Immature natural killer cell (primary cell): ENCODE measurements around the gene NTN1. TPM values are rescaled to one million over a fixed set of nuclear protein-coding genes. Genes with fewer than 3 reads are reported as not detected.
A peak's percentile ranks its signal among the peaks of the same experiment; 100 is the strongest.

Source experiments
- DNase-seq, 3 donors: peaks; one replicate each; pipeline ENCODE4 v3.0.0; 2022; ENCODE audit warnings: mixed read lengths in 1 of 3
- H3K27ac Mint-ChIP-seq, 6 donors: one replicate each; pipeline ENCODE4 v1.8.0; 2020; ENCODE audit warnings: mixed read lengths in 6 of 6, mild to moderate bottlenecking in 5 of 6, inconsistent platforms in 4 of 6, moderate library complexity in 3 of 6
- H3K27me3 Mint-ChIP-seq, 3 donors: one replicate each; pipeline ENCODE4 v1.8.0; 2020 to 2021; ENCODE audit warnings: low read depth in 3 of 3, mild to moderate bottlenecking in 3 of 3, mixed read lengths in 3 of 3, moderate library complexity in 3 of 3, inconsistent platforms in 1 of 3
- H3K36me3 Mint-ChIP-seq, 3 donors: one replicate each; pipeline ENCODE4 v1.8.0; 2020; ENCODE audit warnings: mixed read lengths in 3 of 3, inconsistent platforms in 2 of 3, mild to moderate bottlenecking in 2 of 3
- H3K4me1 Mint-ChIP-seq, 2 donors: one replicate each; pipeline ENCODE4 v1.8.0; 2020; ENCODE audit warnings: inconsistent platforms in 2 of 2, mild to moderate bottlenecking in 2 of 2, mixed read lengths in 2 of 2, moderate library complexity in 1 of 2
- H3K4me3 Mint-ChIP-seq, 5 donors: one replicate each; pipeline ENCODE4 v1.8.0; 2020; ENCODE audit warnings: mild to moderate bottlenecking in 5 of 5, mixed read lengths in 5 of 5, inconsistent platforms in 3 of 5, moderate library complexity in 3 of 5
- H3K9me3 Mint-ChIP-seq, 6 donors: one replicate each; pipeline ENCODE4 v1.8.0; 2020; ENCODE audit warnings: mild to moderate bottlenecking in 6 of 6, mixed read lengths in 6 of 6, inconsistent platforms in 4 of 6, moderate library complexity in 3 of 6
- polyA plus RNA-seq, 3 donors: library from polyadenylated mRNA; unstranded; fragments of 300-500 nt; fragmentation: Illumina TruSeq; gene quantifications; one replicate each; pipeline ENCODE4 v1.2.3, GENCODE V29; 2021

The NTN1 gene
- polyA plus RNA-seq, 3 donors from 2014 or later: not detected

DNA sequence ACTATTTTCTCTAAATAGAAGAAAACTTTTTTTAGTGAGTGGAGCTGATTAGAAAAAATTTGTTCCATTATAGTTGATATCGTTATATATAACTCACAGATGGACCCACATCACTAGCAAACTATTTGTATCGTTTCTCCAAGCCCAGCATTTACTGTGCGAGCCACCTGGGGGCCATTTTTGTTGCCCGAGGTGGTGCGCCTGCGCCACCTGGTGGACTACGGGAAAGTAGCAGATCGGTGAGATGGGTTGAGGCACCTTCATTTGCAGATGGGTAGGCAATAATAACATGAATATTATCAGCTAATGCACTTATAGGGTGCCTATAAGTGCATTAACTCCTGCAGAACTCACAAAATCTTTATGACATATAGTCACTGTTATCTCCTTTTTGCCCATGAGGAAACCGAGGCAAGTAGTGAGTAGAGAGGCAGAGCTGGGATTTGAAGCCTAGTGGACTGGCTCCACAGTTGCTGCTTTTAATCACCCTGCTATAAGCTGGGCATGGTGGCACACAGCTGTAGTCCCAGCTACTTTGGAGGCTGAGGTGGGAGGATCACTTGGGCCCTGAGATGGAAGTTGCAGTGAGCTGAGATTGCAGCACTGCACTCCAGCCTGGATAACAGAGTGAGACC lies 23.2 kb upstream of the NTN1 start:
- Mint-ChIP-seq H3K4me1 (peaks cover 7 to 11% of the 10 kb centered on the region in 2 donors), H3K36me3 (no peaks in the 10 kb centered on the region), H3K27me3 (peaks cover 8 to 27% (median 19%) of the 10 kb centered on the region in 3 donors), H3K9me3 (no peaks in the 10 kb centered on the region), H3K27ac (no peak overlapping the region), H3K4me3 (no peak overlapping the region)
- peak; percentile 66 to 78 (median 74) for DNase-seq

DNA sequence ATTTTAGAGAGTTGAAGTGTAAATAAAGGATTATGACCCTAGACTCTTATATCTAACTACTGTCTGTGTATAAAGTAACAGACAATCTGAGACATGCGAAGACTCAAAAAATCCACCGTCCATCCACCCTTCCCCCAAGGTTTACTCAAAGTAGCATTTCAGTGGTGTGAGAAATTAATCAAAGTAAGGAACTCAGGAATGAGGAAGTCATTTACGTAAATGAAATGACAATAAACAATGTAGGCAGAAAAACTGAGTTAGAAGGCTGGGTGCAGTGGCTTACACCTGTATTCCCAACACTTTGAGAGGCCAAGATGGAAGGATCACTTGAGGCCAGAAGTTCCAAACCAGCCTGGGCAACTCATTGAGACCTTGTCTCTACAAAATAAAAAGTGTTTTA lies 19.8 kb upstream of the NTN1 start:
- Mint-ChIP-seq H3K27me3 (peaks cover 15 to 30% (median 27%) of the 10 kb centered on the region in 3 donors), H3K9me3 (no peaks in the 10 kb centered on the region), H3K36me3 (no peaks in the 10 kb centered on the region), H3K27ac (no peak overlapping the region), H3K4me3 (peak overlapping the region in 3 of 5 donors; percentile 5 to 41 (median 40)), H3K4me1 (peaks cover 7 to 13% of the 10 kb centered on the region in 2 donors)
- no peak for DNase-seq

- H3K4me1 Mint-ChIP-seq: peaks cover 7 to 13% of the 10 kb centered on the region in 2 donors
- peaks cover 0 to 3% (median 0%) of the 10 kb centered on the region in 3 donors for H3K36me3 Mint-ChIP-seq
- H3K9me3 Mint-ChIP-seq: no peaks in the 10 kb centered on the region
- H3K27ac Mint-ChIP-seq: no peak overlapping the region
- peaks cover 16 to 32% (median 27%) of the 10 kb centered on the region in 3 donors for H3K27me3 Mint-ChIP-seq
- H3K4me3 Mint-ChIP-seq: peak overlapping the region in 4 of 5 donors; percentile 33 to 74 (median 64)
- no peak for DNase-seq
Measured at GRCh38 chr17:9002227-9002605, 19.1 kb upstream of the NTN1 start.

DNA sequence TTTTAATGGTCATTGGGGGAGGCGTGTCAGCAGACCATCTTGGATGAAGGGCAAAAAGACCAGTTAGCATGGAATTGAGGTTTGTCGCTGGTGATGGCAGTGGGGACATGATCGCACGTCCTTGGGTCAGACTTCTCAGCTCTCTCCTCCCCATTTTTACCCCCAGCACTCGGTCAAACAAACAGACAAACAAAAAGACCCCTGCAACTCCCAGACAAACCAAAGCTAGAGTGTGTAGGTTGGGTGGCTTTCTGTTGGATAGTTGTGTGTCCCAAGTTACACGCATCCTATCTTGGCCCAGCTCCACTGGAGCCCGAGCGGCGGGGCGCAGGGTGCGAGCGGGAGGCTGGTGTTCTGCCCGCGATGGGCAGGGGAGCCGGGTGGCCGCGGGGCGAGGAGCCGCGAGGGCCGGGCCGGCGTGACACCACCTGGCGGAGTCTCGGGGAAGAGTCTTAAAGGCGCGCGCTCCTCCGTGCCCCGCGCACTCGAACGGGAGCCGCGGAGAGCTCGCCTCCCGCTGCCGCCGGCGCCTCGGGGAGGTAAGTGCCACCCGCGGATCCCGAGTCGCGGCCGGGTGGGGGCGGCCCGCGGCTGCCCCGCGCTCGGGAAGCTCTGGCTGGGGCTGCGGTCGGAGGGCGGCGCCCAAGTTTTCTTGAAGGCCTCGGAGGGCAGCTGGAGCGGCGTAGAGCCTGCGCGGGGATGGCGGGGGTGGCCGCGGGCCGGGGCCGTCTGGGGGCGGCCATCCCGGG lies 18.5 kb upstream of the NTN1 start:
- H3K27me3 Mint-ChIP-seq: peaks cover 18 to 32% (median 31%) of the 10 kb centered on the region in 3 donors
- DNase-seq: no peak
- H3K4me1 Mint-ChIP-seq: peaks cover 7 to 13% of the 10 kb centered on the region in 2 donors
- peak overlapping the region in 4 of 5 donors; percentile 33 to 74 (median 64) for H3K4me3 Mint-ChIP-seq
- no peak overlapping the region for H3K27ac Mint-ChIP-seq
- H3K36me3 Mint-ChIP-seq: peaks cover 0 to 4% (median 0%) of the 10 kb centered on the region in 3 donors
- no peaks in the 10 kb centered on the region for H3K9me3 Mint-ChIP-seq

- Mint-ChIP-seq H3K9me3 (no peaks in the 10 kb centered on the region), H3K4me1 (peaks cover 7 to 10% of the 10 kb centered on the region in 2 donors), H3K36me3 (peaks cover 0 to 4% (median 0%) of the 10 kb centered on the region in 3 donors), H3K4me3 (peak overlapping the region in 3 of 5 donors; percentile 30 to 50 (median 44)), H3K27ac (no peak overlapping the region), H3K27me3 (peaks cover 18 to 32% (median 31%) of the 10 kb centered on the region in 3 donors)
- no peak for DNase-seq
Measured at GRCh38 chr17:9003355-9004131, 17.8 kb upstream of the NTN1 start.

GRCh38 chr17:9004132-9004960 lies 17.0 kb upstream of the NTN1 start:
- no peak for DNase-seq
- peaks cover 18 to 33% (median 31%) of the 10 kb centered on the region in 3 donors for H3K27me3 Mint-ChIP-seq
- H3K9me3 Mint-ChIP-seq: no peaks in the 10 kb centered on the region
- H3K27ac Mint-ChIP-seq: no peak overlapping the region
- H3K4me3 Mint-ChIP-seq: peak overlapping the region in 3 of 5 donors; percentile 9 to 44 (median 35)
- peaks cover 7 to 10% of the 10 kb centered on the region in 2 donors for H3K4me1 Mint-ChIP-seq
- H3K36me3 Mint-ChIP-seq: peaks cover 0 to 4% (median 0%) of the 10 kb centered on the region in 3 donors

- no peak overlapping the region for H3K27ac Mint-ChIP-seq
- no peaks in the 10 kb centered on the region for H3K9me3 Mint-ChIP-seq
- no peak for DNase-seq
- H3K4me1 Mint-ChIP-seq: peaks cover 7 to 10% of the 10 kb centered on the region in 2 donors
- H3K36me3 Mint-ChIP-seq: peaks cover 0 to 4% (median 0%) of the 10 kb centered on the region in 3 donors
- H3K4me3 Mint-ChIP-seq: peak overlapping the region in 3 of 5 donors; percentile 54 to 65 (median 57)
- peaks cover 19 to 36% (median 30%) of the 10 kb centered on the region in 3 donors for H3K27me3 Mint-ChIP-seq
Measured at GRCh38 chr17:9004961-9005285, 16.4 kb upstream of the NTN1 start.

GRCh38 chr17:9006175-9006767 lies 15.0 kb upstream of the NTN1 start:
- Mint-ChIP-seq H3K36me3 (peaks cover 0 to 4% (median 0%) of the 10 kb centered on the region in 3 donors), H3K4me1 (peaks cover 7 to 10% of the 10 kb centered on the region in 2 donors), H3K27me3 (peaks cover 15 to 29% (median 27%) of the 10 kb centered on the region in 3 donors), H3K27ac (no peak overlapping the region), H3K9me3 (no peaks in the 10 kb centered on the region), H3K4me3 (no peak overlapping the region)
- no peak for DNase-seq

DNA sequence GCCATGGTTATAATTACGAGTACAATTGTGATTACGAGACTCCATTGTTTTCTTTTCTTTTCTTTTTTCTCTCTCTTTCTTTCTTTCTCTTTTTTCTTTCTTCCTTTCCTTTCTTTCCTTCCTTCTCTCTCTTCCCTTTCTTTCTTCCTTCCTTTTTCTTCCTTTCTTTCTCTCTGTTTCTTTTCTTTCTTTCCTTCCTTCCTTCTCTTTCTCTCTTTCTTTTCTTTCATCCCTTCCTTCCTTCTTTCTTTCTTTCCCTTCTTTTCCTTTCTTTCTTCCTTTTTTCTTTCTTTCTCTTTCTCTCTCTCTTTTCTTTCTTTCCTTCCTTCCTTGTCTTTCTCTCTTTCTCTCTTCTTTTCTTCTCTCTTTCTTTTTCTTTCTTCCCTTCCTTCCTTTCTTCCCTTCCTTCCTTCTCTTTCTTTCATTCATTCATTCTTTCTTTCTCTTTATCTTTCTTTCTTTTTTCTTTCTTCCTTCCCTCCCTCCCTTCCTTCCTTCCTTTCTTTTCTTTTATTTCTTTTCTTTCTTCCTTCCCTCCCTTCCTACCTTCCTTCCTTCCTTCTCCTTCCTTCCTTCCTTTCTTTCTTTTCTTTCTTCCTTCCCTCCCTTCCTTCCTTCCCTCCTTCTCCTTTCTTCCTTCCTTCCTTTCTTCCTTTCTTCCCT lies 14.1 kb upstream of the NTN1 start:
- peaks cover 15 to 26% (median 22%) of the 10 kb centered on the region in 3 donors for H3K27me3 Mint-ChIP-seq
- H3K4me3 Mint-ChIP-seq: no peak overlapping the region
- peaks cover 0 to 4% (median 0%) of the 10 kb centered on the region in 3 donors for H3K36me3 Mint-ChIP-seq
- H3K4me1 Mint-ChIP-seq: peaks cover 6 to 7% of the 10 kb centered on the region in 2 donors
- no peaks in the 10 kb centered on the region for H3K9me3 Mint-ChIP-seq
- H3K27ac Mint-ChIP-seq: no peak overlapping the region
- no peak for DNase-seq

DNA sequence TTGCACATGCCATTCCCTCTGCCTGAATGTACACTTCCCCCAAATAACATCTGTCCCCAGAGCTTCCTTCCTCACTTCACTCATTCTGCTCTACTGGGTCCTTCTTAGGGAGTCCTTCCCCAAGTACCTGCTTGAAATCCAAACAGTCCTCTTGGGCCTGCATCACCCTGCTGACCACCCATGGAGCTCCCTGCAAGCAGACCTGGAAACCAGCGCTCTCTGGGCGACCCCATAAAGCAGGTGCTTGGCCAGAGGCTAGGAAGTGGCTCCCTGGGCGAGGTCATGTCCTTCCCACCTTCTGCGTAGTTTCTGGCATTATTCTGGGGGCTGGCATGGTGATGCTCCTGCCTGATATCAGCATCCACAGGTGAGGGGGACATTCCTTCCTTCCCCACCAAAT lies 12.2 kb upstream of the NTN1 start:
- peaks cover 16 to 29% (median 20%) of the 10 kb centered on the region in 3 donors for H3K27me3 Mint-ChIP-seq
- peaks cover 0 to 2% of the 10 kb centered on the region in 2 donors for H3K4me1 Mint-ChIP-seq
- no peaks in the 10 kb centered on the region for H3K9me3 Mint-ChIP-seq
- no peak overlapping the region for H3K4me3 Mint-ChIP-seq
- H3K27ac Mint-ChIP-seq: no peak overlapping the region
- no peak for DNase-seq
- H3K36me3 Mint-ChIP-seq: peaks cover 0 to 4% (median 0%) of the 10 kb centered on the region in 3 donors

GRCh38 chr17:9009737-9010136 lies 11.6 kb upstream of the NTN1 start:
- H3K9me3 Mint-ChIP-seq: no peaks in the 10 kb centered on the region
- H3K27ac Mint-ChIP-seq: no peak overlapping the region
- DNase-seq: no peak
- peaks cover 0 to 4% (median 0%) of the 10 kb centered on the region in 3 donors for H3K36me3 Mint-ChIP-seq
- H3K4me3 Mint-ChIP-seq: no peak overlapping the region
- peaks cover 14 to 26% (median 16%) of the 10 kb centered on the region in 3 donors for H3K27me3 Mint-ChIP-seq
- H3K4me1 Mint-ChIP-seq: peaks cover 0 to 2% of the 10 kb centered on the region in 2 donors

- Mint-ChIP-seq H3K27me3 (peaks cover 7 to 23% (median 9%) of the 10 kb centered on the region in 3 donors), H3K9me3 (no peaks in the 10 kb centered on the region), H3K36me3 (peaks cover 0 to 4% (median 0%) of the 10 kb centered on the region in 3 donors), H3K27ac (no peak overlapping the region), H3K4me1 (no peaks in the 10 kb centered on the region), H3K4me3 (no peak overlapping the region)
- no peak for DNase-seq
Measured at GRCh38 chr17:9011001-9011400, 10.3 kb upstream of the NTN1 start.
